Measurements from ENCODE around the gene DNAJB8. TPM values are rescaled to one million over a fixed set of nuclear protein-coding genes. Genes with fewer than 3 reads are reported as not detected.

DNAJB8 gene
- total and polyA plus RNA-seq, 4 donors = not detected

DNA sequence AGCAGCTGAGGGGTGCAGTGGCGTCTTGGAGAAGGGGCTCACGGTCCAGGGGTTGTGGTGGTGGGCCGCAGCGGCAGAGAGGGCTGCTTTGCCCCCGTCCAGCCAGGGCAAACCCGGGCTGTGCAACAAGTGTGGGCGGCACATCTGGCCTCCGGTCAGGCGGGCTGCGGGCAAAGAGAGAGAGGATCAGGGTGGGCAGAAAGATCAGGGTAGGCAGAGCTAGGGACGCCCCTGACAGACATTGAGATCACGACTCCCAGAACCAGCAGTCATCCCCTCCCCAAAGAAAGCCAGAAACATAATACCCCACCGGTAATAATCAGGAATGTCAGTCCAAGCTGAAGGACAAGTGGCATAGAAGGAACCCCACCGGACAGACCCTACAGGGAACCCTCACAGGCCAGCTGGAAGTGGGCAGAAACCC lies 19.5 kb upstream of the DNAJB8 start:
- H3K27ac ChIP-seq (ENCODE audit: low read depth in 1 of 2, low read length in 2 of 2) = no peak overlapping the region
- no peaks in the 10 kb centered on the region for H3K36me3 ChIP-seq (ENCODE audit: control insufficient read depth in 4 of 4, insufficient read depth in 3 of 4, low read depth in 1 of 4, low read length in 3 of 4)
- WGBS = 24% methylated on average over 14 of the region's 14 CpGs
- H3K9ac ChIP-seq (ENCODE audit: low read depth in 1 of 2, low read length in 2 of 2) = no peak overlapping the region
- DNase-seq (ENCODE audit: low spot score) = no peak
- H3K4me3 ChIP-seq (ENCODE audit: low read depth in 1 of 3, low read length in 3 of 3) = no peak overlapping the region
- TF ChIP-seq TAF1 (conservative IDR thresholded peaks at IDR 0.05) (no peak), RAD21 (IDR thresholded peaks at IDR 0.05) (no peak), FOXA2 (IDR thresholded peaks at IDR 0.05) (no peak)
- TF ChIP-seq, protein P1, sequence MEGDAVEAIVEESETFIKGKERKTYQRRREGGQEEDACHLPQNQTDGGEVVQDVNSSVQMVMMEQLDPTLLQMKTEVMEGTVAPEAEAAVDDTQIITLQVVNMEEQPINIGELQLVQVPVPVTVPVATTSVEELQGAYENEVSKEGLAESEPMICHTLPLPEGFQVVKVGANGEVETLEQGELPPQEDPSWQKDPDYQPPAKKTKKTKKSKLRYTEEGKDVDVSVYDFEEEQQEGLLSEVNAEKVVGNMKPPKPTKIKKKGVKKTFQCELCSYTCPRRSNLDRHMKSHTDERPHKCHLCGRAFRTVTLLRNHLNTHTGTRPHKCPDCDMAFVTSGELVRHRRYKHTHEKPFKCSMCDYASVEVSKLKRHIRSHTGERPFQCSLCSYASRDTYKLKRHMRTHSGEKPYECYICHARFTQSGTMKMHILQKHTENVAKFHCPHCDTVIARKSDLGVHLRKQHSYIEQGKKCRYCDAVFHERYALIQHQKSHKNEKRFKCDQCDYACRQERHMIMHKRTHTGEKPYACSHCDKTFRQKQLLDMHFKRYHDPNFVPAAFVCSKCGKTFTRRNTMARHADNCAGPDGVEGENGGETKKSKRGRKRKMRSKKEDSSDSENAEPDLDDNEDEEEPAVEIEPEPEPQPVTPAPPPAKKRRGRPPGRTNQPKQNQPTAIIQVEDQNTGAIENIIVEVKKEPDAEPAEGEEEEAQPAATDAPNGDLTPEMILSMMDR (IDR thresholded peaks at IDR 0.05; ENCODE audit: low read depth, low read length, missing input control) = no peak
- H3K9me3 ChIP-seq (ENCODE audit: control insufficient read depth in 4 of 4, low read length in 3 of 4) = no peaks in the 10 kb centered on the region
- peaks cover 17 to 39% (median 37%) of the 10 kb centered on the region in 4 donors for H3K4me1 ChIP-seq (ENCODE audit: control insufficient read depth in 4 of 4, insufficient read depth in 4 of 4, low read length in 3 of 4)
- H3K27me3 ChIP-seq (ENCODE audit: control insufficient read depth in 4 of 4, insufficient read depth in 4 of 4, low read length in 3 of 4) = peaks cover 7 to 18% (median 15%) of the 10 kb centered on the region in 4 donors

DNA sequence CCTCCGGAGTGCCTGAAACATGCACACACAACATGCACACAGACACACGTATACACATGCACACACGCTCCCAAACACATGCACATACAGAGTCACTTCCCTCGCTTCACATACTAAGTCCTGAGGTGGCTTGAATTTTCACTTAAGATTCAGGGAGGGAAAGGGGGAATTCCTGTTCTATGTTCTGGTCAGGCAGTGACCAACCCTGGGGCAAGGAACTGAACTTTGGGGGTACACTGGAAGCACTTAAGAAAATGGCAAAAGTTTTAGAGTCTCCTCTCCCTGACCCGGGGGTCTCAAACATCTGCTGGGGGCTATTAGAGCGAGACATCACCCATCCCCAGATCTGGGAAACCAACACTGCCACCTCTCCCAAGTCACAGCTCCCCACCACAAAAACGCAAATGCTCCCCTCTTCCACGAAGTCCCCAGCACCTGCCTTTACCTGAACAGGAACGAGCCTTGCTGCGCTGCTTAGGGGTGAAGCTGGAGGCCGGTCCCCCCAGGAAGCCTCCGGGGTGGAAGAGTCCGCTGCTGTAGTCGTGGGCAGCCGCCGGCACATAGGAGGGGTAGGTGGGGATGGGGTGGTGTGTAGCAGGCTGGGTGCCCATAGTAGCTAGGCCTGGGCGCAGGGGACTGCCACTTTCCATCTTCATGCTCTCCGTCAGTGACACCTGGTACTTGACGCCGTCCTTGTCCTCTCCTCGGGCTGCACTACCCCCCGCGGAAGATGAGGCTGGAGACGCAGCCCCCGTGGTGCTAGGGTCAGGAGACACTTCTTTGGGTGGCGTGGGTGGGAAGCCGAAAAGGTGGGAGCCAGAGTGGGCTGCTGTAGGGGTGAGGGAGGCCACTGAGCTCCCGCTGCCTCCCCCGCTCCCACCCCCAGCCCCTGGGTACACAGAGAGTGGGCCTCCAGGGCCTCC lies 18.9 kb upstream of the DNAJB8 start:
- Histone ChIP-seq H3K27ac (ENCODE audit: low read depth in 1 of 2, low read length in 2 of 2) (no peak overlapping the region), H3K36me3 (ENCODE audit: control insufficient read depth in 4 of 4, insufficient read depth in 3 of 4, low read depth in 1 of 4, low read length in 3 of 4) (no peaks in the 10 kb centered on the region), H3K27me3 (ENCODE audit: control insufficient read depth in 4 of 4, insufficient read depth in 4 of 4, low read length in 3 of 4) (peaks cover 10 to 16% (median 15%) of the 10 kb centered on the region in 4 donors), H3K9me3 (ENCODE audit: control insufficient read depth in 4 of 4, low read length in 3 of 4) (no peaks in the 10 kb centered on the region), H3K4me3 (ENCODE audit: low read depth in 1 of 3, low read length in 3 of 3) (no peak overlapping the region), H3K9ac (ENCODE audit: low read depth in 1 of 2, low read length in 2 of 2) (no peak overlapping the region), H3K4me1 (ENCODE audit: control insufficient read depth in 4 of 4, insufficient read depth in 4 of 4, low read length in 3 of 4) (peaks cover 17 to 39% (median 37%) of the 10 kb centered on the region in 4 donors)
- TF ChIP-seq, protein P2, sequence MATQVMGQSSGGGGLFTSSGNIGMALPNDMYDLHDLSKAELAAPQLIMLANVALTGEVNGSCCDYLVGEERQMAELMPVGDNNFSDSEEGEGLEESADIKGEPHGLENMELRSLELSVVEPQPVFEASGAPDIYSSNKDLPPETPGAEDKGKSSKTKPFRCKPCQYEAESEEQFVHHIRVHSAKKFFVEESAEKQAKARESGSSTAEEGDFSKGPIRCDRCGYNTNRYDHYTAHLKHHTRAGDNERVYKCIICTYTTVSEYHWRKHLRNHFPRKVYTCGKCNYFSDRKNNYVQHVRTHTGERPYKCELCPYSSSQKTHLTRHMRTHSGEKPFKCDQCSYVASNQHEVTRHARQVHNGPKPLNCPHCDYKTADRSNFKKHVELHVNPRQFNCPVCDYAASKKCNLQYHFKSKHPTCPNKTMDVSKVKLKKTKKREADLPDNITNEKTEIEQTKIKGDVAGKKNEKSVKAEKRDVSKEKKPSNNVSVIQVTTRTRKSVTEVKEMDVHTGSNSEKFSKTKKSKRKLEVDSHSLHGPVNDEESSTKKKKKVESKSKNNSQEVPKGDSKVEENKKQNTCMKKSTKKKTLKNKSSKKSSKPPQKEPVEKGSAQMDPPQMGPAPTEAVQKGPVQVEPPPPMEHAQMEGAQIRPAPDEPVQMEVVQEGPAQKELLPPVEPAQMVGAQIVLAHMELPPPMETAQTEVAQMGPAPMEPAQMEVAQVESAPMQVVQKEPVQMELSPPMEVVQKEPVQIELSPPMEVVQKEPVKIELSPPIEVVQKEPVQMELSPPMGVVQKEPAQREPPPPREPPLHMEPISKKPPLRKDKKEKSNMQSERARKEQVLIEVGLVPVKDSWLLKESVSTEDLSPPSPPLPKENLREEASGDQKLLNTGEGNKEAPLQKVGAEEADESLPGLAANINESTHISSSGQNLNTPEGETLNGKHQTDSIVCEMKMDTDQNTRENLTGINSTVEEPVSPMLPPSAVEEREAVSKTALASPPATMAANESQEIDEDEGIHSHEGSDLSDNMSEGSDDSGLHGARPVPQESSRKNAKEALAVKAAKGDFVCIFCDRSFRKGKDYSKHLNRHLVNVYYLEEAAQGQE (IDR thresholded peaks at IDR 0.05) = no peak
- TF ChIP-seq GABPA (IDR thresholded peaks at IDR 0.05 in 1 of 2, conservative IDR thresholded peaks at IDR 0.05 in 1 of 2) (no peak), RXRA (IDR thresholded peaks at IDR 0.05) (no peak), NR2F2 (IDR thresholded peaks at IDR 0.05) (no peak), HNF4G (IDR thresholded peaks at IDR 0.05) (no peak), YY1 (IDR thresholded peaks at IDR 0.05) (no peak), FOXA2 (IDR thresholded peaks at IDR 0.05) (no peak), TAF1 (conservative IDR thresholded peaks at IDR 0.05) (no peak)
- TF ChIP-seq, protein P3, sequence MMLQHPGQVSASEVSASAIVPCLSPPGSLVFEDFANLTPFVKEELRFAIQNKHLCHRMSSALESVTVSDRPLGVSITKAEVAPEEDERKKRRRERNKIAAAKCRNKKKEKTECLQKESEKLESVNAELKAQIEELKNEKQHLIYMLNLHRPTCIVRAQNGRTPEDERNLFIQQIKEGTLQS (IDR thresholded peaks at IDR 0.05) = no peak
- TF ChIP-seq, protein P4, sequence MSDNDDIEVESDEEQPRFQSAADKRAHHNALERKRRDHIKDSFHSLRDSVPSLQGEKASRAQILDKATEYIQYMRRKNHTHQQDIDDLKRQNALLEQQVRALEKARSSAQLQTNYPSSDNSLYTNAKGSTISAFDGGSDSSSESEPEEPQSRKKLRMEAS (IDR thresholded peaks at IDR 0.05) = no peak
- no peak for DNase-seq (ENCODE audit: low spot score)
- WGBS = 39% methylated on average over 29 of the region's 29 CpGs
